GM12801 (cell line): Measurements from ENCODE around the gene FBXL5.

Experiments used
- CTCF ChIP-seq: IDR thresholded peaks from one replicate; pipeline ENCODE4 v1.5.1; 2011; ENCODE audit warnings: control low read depth; ENCODE audit not compliant: insufficient read length; ENCODE audit errors: extremely low read depth

The FBXL5 gene

GRCh38 chr4:15655223-15656037, at the start of gene FBXL5:
FBXL5 (minus strand) TSS chr4:15655357; CDS start chr4:15655287, 70 bp downstream.
- TF ChIP-seq CTCF, result no peak

- TF ChIP-seq CTCF, result no peak
These were observed 49.0 kb upstream of the FBXL5 start for GRCh38 chr4:15704129-15704528.

GRCh38 chr4:15703439-15703838, 48.3 kb upstream of the FBXL5 start:
- TF ChIP-seq CTCF, result no peak

GRCh38 chr4:15702941-15703403, 47.8 kb upstream of the FBXL5 start, which contains the start of gene BST1:
BST1 (plus strand) TSS chr4:15703065; CDS start chr4:15703145, 80 bp downstream.
- TF ChIP-seq CTCF, result no peak

- TF ChIP-seq CTCF, result no peak
These were observed 41.7 kb upstream of the FBXL5 start for GRCh38 chr4:15696866-15697265.

- TF ChIP-seq CTCF, result no peak
These were observed 40.6 kb upstream of the FBXL5 start for GRCh38 chr4:15695729-15696128.

GRCh38 chr4:15695240-15695699, 40.1 kb upstream of the FBXL5 start:
- no peak for TF ChIP-seq CTCF
